Neural cell (in vitro differentiated cells): ENCODE data around the gene POLA2.

Source experiments
- EZH2 ChIP-seq: fragments of 200-600, 300-800 bp; shearing (Covaris generic), sonication (generic); IDR thresholded peaks from 2 replicates; pipeline ENCODE4 v1.6.1; 2014; ENCODE audit warnings: antibody characterized with exemption, low read length, borderline replicate concordance, mild to moderate bottlenecking; ENCODE audit not compliant: insufficient read depth, poor library complexity, severe bottlenecking
- POLR2AphosphoS5 ChIP-seq: IDR thresholded peaks from 2 replicates; pipeline ENCODE4 v1.6.1; 2012
- SMC3 ChIP-seq: fragments of 450-650 bp; conservative IDR thresholded peaks from 2 replicates; pipeline ENCODE4 v1.6.1; 2014; ENCODE audit warnings: antibody characterized with exemption, mild to moderate bottlenecking, moderate library complexity; ENCODE audit not compliant: poor library complexity
- TF ChIP-seq, protein P1 (sequence below): fragments of 450-650 bp; IDR thresholded peaks from 2 replicates; pipeline ENCODE4 v1.5.1; 2014; ENCODE audit warnings: antibody characterized with exemption, mild to moderate bottlenecking, moderate library complexity; ENCODE audit not compliant: poor library complexity, severe bottlenecking
- TF ChIP-seq, protein P2 (sequence below): IDR thresholded peaks from 2 replicates; pipeline ENCODE4 v1.6.1; 2012; ENCODE audit warnings: borderline replicate concordance

DNA sequence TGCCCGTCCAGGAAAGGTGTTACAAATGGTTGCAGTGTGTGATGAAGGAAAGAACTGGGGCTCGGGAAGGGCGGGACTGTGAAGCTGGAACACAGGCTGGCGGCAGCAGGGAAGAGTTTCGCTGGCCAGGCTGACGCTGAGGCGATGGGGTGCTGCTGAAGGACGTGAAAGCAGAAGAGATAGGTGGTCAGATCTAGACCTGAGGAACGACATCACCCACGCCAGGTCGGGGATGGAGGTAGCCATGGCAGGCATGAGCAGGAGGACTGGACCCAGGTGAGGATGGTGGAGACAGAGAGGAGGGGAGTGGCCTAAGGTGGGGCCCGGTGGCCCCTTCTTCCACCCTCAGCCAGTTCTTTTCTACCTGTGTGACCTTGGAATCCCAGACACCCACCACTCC is 62.1 kb downstream of the POLA2 start:
- TF ChIP-seq, protein P1, sequence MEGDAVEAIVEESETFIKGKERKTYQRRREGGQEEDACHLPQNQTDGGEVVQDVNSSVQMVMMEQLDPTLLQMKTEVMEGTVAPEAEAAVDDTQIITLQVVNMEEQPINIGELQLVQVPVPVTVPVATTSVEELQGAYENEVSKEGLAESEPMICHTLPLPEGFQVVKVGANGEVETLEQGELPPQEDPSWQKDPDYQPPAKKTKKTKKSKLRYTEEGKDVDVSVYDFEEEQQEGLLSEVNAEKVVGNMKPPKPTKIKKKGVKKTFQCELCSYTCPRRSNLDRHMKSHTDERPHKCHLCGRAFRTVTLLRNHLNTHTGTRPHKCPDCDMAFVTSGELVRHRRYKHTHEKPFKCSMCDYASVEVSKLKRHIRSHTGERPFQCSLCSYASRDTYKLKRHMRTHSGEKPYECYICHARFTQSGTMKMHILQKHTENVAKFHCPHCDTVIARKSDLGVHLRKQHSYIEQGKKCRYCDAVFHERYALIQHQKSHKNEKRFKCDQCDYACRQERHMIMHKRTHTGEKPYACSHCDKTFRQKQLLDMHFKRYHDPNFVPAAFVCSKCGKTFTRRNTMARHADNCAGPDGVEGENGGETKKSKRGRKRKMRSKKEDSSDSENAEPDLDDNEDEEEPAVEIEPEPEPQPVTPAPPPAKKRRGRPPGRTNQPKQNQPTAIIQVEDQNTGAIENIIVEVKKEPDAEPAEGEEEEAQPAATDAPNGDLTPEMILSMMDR = no peak
- TF ChIP-seq SMC3 (no peak), EZH2 (no peak), POLR2AphosphoS5 (no peak)
- TF ChIP-seq, protein P2, sequence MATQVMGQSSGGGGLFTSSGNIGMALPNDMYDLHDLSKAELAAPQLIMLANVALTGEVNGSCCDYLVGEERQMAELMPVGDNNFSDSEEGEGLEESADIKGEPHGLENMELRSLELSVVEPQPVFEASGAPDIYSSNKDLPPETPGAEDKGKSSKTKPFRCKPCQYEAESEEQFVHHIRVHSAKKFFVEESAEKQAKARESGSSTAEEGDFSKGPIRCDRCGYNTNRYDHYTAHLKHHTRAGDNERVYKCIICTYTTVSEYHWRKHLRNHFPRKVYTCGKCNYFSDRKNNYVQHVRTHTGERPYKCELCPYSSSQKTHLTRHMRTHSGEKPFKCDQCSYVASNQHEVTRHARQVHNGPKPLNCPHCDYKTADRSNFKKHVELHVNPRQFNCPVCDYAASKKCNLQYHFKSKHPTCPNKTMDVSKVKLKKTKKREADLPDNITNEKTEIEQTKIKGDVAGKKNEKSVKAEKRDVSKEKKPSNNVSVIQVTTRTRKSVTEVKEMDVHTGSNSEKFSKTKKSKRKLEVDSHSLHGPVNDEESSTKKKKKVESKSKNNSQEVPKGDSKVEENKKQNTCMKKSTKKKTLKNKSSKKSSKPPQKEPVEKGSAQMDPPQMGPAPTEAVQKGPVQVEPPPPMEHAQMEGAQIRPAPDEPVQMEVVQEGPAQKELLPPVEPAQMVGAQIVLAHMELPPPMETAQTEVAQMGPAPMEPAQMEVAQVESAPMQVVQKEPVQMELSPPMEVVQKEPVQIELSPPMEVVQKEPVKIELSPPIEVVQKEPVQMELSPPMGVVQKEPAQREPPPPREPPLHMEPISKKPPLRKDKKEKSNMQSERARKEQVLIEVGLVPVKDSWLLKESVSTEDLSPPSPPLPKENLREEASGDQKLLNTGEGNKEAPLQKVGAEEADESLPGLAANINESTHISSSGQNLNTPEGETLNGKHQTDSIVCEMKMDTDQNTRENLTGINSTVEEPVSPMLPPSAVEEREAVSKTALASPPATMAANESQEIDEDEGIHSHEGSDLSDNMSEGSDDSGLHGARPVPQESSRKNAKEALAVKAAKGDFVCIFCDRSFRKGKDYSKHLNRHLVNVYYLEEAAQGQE = no peak
